Fibroblast of the conjunctiva (primary cell): Measurements from ENCODE around the gene CFAP410.
"Not testable (repeated sequence)": the region's sequence is repeated elsewhere in the genome, so short reads cannot be mapped to it uniquely, and the experiment has no call there.

ENCODE experiments used
- DNase-seq: peaks from one replicate; pipeline ENCODE4 v3.0.0-alpha.2; 2010; ENCODE audit warnings: low read depth

The CFAP410 gene

GRCh38 chr21:44316277-44316900 is 22.8 kb downstream of the CFAP410 start:
- DNase-seq: no peak

- no peak for DNase-seq
These were observed 23.4 kb downstream of the CFAP410 start for GRCh38 chr21:44315691-44316203.

GRCh38 chr21:44314561-44314960 is 24.6 kb downstream of the CFAP410 start:
- DNase-seq: no peak

DNA sequence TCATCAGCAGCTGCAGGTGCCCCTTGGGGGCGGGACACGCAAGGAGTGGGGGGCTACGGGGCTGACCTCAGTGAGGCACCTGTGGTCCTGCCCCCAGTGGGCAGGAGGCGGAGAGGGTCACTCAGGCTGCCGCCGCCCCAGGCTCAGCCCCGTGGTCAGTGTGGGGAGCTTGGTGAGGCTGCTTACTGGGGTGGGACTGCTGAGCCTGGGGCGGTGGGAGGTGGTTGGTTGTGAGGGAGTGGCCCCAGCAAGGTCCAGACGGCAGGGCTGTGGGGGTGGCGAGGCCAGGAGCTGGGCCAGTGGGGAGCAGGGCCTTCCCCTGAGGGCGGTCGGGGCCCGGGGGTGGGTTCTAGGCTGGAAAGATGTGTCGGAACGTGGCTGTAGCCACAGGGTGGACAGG is 25.1 kb downstream of the CFAP410 start:
- DNase-seq: no peak

DNA sequence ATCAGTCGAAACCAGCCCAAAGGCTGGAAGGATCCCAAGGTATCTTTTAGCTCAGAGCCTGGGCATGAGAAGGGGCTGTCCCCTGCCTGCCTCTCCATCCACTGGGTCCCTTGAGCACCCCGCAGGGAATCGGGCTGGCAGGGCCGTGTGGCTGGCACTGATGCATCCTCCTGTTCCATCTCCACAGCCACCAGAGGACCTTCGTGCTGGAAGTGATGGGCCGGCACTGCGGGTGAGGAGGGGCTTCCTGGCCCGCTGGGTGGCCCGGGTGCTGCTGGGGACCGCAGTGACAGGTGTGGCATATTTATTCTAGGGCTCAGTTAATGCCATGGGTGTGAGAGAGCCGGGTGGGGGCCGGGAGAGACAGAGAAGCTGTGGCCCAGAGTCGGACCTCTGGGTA is 25.7 kb downstream of the CFAP410 start:
- no peak for DNase-seq

GRCh38 chr21:44312716-44313115 is 26.5 kb downstream of the CFAP410 start:
- DNase-seq: no peak

DNA sequence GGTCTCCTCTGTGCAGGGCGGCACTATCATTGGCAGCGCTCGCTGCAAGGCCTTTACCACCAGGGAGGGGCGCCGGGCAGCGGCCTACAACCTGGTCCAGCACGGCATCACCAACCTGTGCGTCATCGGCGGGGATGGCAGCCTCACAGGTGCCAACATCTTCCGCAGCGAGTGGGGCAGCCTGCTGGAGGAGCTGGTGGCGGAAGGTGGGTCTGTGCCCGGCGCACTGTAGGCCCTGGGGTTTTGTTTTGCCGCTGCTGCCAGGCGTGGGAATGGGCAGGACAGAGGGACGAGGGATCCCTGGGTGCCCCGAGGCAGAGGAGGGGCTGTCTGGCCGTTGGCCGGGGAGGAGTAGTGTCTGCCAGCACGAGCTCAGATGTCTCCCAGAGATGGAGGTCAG is 27.1 kb downstream of the CFAP410 start:
- DNase-seq: no peak

GRCh38 chr21:44310628-44311507 is 28.3 kb downstream of the CFAP410 start:
- DNase-seq: no peak

DNA sequence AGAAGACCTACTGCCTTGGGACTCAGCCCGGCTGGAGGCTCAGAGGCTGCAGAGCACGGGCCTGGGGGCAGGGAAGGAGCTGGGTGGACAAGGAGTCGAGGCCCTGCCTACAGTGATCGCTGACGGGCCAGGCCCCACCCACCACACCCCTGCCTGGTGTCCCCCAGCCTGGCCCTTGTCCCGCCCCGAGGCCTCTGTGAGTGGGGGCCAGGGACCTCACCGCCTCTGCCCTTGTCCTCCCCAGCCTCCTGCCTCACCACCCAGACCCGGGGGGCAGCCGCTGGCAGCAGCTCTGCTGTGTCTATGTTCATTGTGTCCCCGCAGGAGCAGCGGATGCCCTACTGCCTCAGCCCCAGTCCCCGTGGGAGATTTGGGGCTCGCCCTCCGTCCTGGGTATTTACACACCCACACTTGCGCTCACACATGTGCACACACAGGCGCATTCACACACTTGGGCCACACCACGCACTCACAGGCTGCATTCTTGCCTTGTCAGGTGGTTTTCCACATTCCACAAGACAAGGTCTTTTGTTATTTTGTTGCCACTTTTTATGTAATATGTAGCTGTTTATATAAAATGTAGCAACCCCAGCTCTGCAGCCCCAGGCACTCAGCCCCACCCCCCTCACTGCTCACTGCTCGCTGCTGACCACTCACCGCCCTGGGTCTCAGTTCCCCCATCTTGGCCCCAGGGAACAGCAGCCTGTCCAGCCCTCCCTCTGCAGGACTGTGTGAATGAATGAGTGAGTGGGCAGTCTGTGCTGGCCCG is 32.1 kb downstream of the CFAP410 start:
- no peak for DNase-seq

DNA sequence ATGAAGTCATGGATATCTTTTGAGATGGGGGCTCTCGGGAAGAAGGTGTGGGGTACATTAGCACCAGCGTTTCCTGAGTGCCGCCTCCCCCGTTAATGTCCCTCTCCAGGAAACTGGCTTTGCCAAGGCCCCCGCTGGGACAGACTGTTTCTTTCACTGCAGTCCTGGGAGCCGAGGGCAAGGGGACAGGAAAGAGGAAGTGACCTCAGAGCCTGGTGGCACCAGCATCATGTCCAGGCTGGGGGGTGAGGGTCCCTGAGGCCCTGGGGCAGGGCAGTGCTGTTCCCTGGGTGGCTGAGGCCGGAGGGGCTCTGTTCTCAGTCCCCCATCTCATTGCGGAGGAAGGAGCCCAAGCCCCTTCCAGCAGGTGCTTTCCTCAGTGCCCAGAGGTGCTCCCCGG is 33.5 kb downstream of the CFAP410 start:
- no peak for DNase-seq

- DNase-seq: peak; percentile 30
These were observed 34.3 kb downstream of the CFAP410 start for GRCh38 chr21:44304877-44305293.

DNA sequence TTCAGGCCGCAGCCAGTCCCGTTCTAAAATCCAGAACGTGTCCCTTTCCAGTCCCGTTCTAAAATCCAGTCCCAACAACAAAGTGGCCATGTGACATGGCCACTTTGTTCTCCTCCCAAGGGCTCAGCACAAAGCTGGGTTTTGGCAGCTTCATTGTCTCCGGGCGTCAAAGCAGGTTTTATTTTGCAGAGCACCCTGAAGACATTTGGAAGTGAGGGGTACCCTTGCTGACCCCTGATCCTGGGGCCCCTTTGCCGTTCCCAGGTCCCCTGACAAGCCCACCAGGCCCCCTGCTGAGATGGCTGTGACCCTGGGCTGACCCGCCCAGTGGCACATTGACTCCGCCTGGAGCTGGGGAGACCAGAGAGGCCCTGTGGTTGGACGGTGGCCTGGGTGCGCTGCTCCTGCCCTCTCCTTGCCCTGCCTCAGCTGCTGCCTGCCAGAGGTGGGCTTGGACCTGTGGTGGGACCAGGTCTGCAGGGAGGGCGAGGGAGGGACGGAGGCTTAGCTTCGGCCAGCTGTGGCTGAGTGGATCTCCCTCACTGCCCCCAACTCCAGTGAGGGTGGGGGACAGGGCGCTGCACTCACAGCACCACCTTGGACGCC is 35.1 kb downstream of the CFAP410 start:
- no peak for DNase-seq

- no peak for DNase-seq
These were observed 35.7 kb downstream of the CFAP410 start for GRCh38 chr21:44303490-44303981.

DNA sequence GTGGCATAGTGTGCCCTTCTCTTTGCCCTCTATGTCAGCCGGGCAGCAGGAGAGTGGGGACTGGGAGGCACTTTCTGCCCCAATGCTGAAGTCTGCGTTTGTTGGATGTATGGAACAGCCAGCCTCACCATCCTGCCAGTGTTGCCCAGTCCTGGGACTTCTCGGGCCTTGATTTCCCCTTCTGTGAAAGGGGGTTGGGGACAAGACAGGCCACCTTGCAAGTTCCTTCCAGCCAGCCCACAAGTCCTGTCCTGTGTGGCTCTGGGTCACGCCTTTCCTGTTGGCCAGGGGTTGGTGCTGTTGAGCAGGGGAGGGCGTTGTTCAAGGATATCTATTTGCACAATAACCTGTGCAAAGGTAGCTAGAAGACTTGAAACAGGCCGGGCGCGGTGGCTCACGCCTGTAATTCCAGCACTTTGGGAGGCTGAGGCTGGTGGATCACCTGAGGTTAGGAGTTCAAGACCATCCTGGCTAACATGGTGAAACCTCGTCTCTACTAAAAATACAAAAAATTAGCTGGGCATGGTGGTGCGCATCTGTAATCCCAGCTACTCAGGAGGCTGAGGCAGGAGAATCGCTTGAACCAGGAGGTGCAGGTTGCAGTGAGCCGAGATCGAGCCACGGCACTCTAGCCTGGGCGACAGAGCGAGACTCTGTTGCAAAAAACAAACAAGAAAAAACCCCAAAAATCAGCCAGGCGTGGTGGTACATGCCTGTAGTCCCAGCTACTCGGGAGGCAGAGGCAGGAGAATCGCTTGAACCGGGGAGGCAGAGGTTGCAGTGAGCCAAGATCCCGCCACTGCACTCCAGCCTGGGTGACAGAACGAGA is 36.4 kb downstream of the CFAP410 start:
- not testable (repeated sequence) for DNase-seq

GRCh38 chr21:44301961-44302406 is 37.2 kb downstream of the CFAP410 start:
- no peak for DNase-seq

- no peak for DNase-seq
These were observed 38.0 kb downstream of the CFAP410 start for GRCh38 chr21:44301141-44301540.

DNA sequence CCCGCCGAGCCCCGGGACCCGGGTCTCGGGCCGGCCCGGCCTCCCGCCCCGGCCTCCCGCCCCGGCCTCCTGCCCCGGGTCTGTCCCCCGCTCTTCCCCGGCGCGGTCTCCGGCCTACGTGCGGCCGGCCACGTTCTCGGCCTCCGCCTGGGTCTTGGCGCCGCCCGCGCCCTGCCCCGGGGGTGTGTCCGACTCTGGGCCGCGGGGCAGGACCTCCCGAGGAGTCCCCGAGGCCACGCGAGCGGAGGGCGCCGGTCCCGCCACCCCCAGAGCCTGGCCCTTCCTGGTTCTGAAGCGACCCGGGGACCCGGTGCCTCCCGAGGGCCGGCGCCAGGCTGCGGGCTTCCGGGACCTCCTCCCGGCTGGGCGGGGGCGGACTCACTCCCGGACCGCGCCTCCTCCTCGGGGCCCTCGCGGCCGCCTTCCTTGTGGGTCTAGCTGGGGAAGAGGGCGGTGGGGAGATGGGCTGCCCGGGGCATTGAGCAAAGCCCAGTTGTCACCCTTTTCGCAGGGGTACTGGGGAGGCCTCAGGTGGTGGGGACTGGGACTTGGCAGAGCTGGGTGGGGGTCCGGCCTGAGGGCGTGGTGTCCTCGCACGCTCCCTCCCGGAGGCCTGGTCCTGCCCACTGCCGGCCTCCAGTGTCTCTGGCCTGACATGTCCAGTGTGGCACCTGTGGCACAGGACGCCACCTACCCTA is 38.8 kb downstream of the CFAP410 start:
- no peak for DNase-seq

- peak; percentile 3 for DNase-seq
These were observed 39.5 kb downstream of the CFAP410 start, which contains the start of gene PFKL for GRCh38 chr21:44299458-44300261. TSS of gene PFKL (plus strand) at chr21:44300053. CDS start at chr21:44300106, 53 bp downstream.

DNA sequence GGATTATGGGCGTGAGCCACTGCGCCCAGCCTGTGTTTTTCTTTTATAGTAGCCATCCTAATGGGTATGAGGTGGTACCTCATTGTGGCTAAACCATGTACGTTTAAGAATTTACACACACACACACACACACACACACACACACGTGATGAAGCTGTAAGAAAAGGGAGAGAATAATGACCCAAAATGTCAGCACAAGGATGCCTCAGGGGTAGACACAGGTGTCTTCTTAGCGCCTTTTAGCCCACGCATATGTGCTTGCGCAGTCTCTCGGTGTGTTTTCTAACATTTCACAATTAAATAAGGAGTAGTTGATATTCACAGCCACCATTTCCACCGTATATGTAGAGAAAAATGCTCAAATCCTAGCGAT is 40.1 kb downstream of the CFAP410 start:
- no peak for DNase-seq
